ENCODE data around the gene LCN12.
"Not testable (repeated sequence)": the region's sequence is repeated elsewhere in the genome, so short reads cannot be mapped to it uniquely, and the experiment has no call there.

LCN12 gene

DNA sequence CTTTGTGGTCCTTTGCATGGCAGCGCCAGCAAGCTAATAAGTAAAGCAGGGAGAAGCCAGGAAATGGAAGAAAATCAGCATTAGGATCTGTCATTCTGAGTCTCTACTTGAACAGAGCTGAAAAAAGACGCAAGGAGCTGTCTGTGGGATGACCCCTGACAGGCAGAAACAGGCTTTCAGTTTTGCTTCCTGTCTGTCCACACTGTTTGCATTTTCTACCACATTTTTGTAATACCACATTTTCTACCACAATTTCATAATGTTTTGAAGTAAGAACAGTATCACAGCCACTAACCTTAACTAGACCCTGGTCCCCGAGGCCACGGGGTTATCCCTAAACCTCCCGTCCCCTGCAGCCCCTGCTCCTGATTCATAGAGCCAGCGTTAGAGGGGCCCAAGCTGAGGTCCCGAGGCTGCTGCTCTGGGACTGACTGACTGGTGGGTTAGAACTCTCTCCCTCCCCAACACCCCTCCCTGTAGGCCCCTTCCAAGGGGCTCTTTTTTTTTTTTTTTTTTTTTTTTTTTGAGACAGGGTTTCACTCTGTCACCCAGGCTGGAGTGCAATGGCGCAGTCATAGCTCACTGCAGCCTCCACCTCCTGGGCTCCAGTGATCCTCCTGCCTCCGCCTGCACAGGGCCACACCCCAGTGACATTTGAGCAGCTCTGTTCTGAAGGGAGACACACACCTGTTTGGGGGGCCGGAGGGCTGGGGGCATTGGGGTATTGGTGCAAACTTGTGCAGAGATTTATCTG lies 48.3 kb downstream of the LCN12 start:
- Histone ChIP-seq H3K4me3 (ENCODE audit: low read depth in 1 of 2, low read length in 2 of 2) (no peak overlapping the region), H3K36me3 (ENCODE audit: control insufficient read depth in 1 of 2, insufficient read depth in 2 of 2, low read length in 2 of 2) (no peaks in the 10 kb centered on the region), H3K27me3 (ENCODE audit: low read depth, low read length) (peaks cover 5% of the 10 kb centered on the region), H3K27ac (ENCODE audit: low read length) (no peak overlapping the region), H3K9me3 (ENCODE audit: control insufficient read depth in 1 of 2, low read length in 2 of 2) (no peaks in the 10 kb centered on the region), H3K4me1 (ENCODE audit: control insufficient read depth in 1 of 2, insufficient read depth in 2 of 2, low read length in 2 of 2) (peaks cover 0 to 17% of the 10 kb centered on the region in 2 donors)

DNA sequence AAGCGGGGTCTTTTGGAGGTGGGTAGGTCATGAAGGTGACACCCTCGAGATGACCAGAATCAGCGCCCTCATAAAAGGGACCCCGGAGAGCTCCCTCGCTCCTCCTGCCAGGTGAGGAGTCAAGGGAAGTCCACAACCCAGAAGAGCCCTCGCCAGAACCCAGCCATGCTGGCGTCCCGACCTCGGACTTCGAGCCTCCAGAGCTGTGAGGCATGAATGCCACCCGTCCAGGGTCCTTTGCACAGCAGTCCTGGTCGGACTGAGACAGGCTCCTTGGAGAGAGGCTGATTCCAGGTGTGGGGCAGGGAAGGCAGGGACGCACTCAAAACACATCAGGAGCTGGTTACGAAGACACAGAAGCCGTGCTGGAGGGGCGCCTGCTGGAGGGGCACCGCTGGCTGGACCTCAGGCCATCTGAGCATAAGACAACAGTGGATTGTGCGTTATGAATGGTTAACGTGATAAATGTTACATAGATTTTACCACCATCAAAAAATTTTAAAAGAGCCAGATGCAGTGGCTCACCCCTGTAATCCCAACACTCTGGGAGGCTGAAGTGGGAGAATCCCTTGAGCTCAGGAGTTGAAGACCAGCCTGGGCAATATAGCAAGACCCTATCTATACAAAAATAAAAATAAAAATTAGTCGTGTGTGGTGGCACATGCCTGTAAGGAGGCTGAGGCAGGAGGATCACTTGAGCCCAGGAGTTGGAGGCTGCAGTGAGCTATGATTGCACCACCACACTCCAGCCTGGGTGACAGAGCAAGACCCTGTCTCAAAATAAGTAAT lies 50.0 kb downstream of the LCN12 start:
- no peak overlapping the region for H3K4me3 ChIP-seq (ENCODE audit: low read depth in 1 of 2, low read length in 2 of 2)
- no peaks in the 10 kb centered on the region for H3K9me3 ChIP-seq (ENCODE audit: control insufficient read depth in 1 of 2, low read length in 2 of 2)
- H3K27ac ChIP-seq (ENCODE audit: low read length), result no peak overlapping the region
- H3K36me3 ChIP-seq (ENCODE audit: control insufficient read depth in 1 of 2, insufficient read depth in 2 of 2, low read length in 2 of 2), result no peaks in the 10 kb centered on the region
- no peaks in the 10 kb centered on the region for H3K27me3 ChIP-seq (ENCODE audit: low read depth, low read length)
- H3K4me1 ChIP-seq (ENCODE audit: control insufficient read depth in 1 of 2, insufficient read depth in 2 of 2, low read length in 2 of 2), result peaks cover 0 to under 1% of the 10 kb centered on the region in 2 donors

DNA sequence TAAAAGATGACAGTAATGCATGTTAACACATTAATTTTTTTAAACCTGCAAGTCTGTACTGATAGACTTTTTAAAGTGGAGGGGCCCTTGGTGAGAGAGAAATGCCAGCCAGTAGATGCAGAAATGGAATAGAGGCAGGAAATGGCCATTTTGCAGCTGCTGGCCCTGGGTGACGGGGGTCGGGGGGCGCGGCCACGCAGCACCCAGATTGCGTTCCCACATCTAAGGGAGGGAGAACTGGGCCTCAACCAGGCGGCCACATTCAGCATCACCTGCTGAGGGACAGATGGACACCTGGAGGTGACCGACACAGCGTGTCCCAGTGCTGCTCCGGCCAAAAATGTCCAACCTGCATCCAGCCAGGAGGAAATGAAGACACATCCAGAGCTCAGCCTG lies 50.6 kb downstream of the LCN12 start:
- H3K27me3 ChIP-seq (ENCODE audit: low read depth, low read length), result no peaks in the 10 kb centered on the region
- no peak overlapping the region for H3K4me3 ChIP-seq (ENCODE audit: low read depth in 1 of 2, low read length in 2 of 2)
- H3K4me1 ChIP-seq (ENCODE audit: control insufficient read depth in 1 of 2, insufficient read depth in 2 of 2, low read length in 2 of 2), result peaks cover 0 to 5% of the 10 kb centered on the region in 2 donors
- H3K9me3 ChIP-seq (ENCODE audit: control insufficient read depth in 1 of 2, low read length in 2 of 2), result no peaks in the 10 kb centered on the region
- H3K36me3 ChIP-seq (ENCODE audit: control insufficient read depth in 1 of 2, insufficient read depth in 2 of 2, low read length in 2 of 2), result no peaks in the 10 kb centered on the region
- no peak overlapping the region for H3K27ac ChIP-seq (ENCODE audit: low read length)

DNA sequence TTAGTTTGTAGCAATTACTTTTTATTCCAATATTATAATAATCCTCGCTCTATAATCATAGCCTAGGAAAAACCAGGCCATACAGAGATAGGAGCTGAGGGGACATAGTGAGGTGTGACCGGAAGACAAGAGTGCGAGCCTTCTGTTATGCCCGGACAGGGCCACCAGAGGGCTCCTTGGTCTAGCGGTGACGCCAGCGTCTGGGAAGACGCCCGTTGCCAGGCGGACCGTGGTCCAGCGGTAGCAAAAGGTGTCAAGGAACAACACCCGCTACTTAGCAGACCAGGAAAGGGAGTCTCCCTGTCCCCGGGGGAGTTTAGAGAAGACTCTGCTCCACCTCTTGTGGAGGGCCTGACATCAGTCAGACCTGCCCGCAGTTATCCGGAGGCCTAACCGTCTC lies 52.2 kb downstream of the LCN12 start:
- not testable (repeated sequence) for H3K4me1 ChIP-seq (ENCODE audit: control insufficient read depth in 1 of 2, insufficient read depth in 2 of 2, low read length in 2 of 2); H3K27me3 ChIP-seq (ENCODE audit: low read depth, low read length); H3K36me3 ChIP-seq (ENCODE audit: control insufficient read depth in 1 of 2, insufficient read depth in 2 of 2, low read length in 2 of 2); H3K4me3 ChIP-seq (ENCODE audit: low read depth in 1 of 2, low read length in 2 of 2); H3K27ac ChIP-seq (ENCODE audit: low read length); H3K9me3 ChIP-seq (ENCODE audit: control insufficient read depth in 1 of 2, low read length in 2 of 2)

Data from muscle layer of duodenum (tissue), 2 donors.